ENCODE results near the gene SFXN3. TPM values are rescaled to one million over a fixed set of nuclear protein-coding genes. Genes with fewer than 3 reads are reported as not detected.
A peak's percentile ranks its signal among the peaks of the same experiment; 100 is the strongest.

Gene SFXN3
- total RNA-seq, 4 donors from 2014 or later = 3.9 to 30.7 (median 9.4) TPM

DNA sequence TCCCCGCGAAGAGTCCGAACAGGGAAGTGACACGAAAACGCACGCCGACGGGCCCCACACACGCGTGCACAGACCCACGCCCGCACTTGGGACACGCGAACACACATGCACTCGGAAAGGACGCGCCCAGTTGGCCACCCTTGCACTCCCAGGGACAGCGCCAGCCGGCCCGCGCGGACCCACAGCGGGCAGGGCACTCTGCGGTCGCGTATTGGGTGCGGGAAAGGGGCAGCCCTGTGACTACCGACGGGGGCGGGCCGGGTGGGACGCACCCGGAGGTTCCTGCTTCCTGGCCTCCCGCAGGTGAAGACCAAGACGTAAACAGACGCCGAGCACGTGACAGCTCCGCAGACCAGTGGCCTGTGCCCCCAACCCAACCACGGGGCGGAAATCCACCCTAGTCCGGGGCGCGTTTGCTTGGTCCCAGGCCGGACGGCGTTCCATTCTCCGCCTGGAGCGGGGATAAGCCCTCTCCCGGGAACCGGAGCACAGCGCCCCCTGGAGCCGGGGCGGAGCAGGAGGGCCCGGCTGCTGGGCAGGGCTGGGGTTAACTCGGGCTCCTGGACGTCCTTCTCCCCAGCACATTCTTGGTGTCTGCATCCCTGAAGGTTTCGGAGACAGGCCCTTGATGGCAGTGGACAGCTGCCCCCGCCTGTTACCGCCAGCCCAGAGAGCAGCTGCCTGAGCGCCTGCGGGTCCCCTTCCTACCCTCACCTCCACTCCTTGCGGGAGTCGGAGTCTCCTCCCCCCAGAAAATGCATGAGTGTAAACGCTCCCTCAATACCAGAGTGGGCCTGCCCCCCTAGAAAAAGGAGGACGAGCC, 33.5 kb upstream of the SFXN3 start:
- intact Hi-C loops (cut with DNase I) = no loop called here
- H3K27me3 ChIP-seq = no peaks in the 10 kb centered on the region
- DNase-seq = no peak
- peak overlapping the region; percentile 82 to 97 (median 96) for H3K4me3 ChIP-seq
- H3K4me1 ChIP-seq = peaks cover 33 to 59% (median 34%) of the 10 kb centered on the region in 3 donors
- WGBS, 2 donors = 0% methylated on average over 11 to 12 of the region's 66 CpGs
- no peaks in the 10 kb centered on the region for H3K9me3 ChIP-seq
- H3K27ac ChIP-seq = peak overlapping the region; percentile 98 to 100 (median 100)
- peak in 2 of 4 donors; percentile 6 to 27 for TF ChIP-seq POLR2A (IDR thresholded peaks at IDR 0.05)
- peak; percentile 85 to 96 (median 87) for TF ChIP-seq CTCF (IDR thresholded peaks at IDR 0.05)
- H3K36me3 ChIP-seq = peaks cover 0 to 19% (median 8%) of the 10 kb centered on the region in 3 donors

- peaks cover 34 to 67% (median 36%) of the 10 kb centered on the region in 3 donors for H3K4me1 ChIP-seq
- intact Hi-C loops (cut with DNase I) = no loop called here
- TF ChIP-seq CTCF (IDR thresholded peaks at IDR 0.05) (no peak), POLR2A (IDR thresholded peaks at IDR 0.05) (no peak)
These were observed 32.6 kb upstream of the SFXN3 start for GRCh38 chr10:100998183-100998990.

DNA sequence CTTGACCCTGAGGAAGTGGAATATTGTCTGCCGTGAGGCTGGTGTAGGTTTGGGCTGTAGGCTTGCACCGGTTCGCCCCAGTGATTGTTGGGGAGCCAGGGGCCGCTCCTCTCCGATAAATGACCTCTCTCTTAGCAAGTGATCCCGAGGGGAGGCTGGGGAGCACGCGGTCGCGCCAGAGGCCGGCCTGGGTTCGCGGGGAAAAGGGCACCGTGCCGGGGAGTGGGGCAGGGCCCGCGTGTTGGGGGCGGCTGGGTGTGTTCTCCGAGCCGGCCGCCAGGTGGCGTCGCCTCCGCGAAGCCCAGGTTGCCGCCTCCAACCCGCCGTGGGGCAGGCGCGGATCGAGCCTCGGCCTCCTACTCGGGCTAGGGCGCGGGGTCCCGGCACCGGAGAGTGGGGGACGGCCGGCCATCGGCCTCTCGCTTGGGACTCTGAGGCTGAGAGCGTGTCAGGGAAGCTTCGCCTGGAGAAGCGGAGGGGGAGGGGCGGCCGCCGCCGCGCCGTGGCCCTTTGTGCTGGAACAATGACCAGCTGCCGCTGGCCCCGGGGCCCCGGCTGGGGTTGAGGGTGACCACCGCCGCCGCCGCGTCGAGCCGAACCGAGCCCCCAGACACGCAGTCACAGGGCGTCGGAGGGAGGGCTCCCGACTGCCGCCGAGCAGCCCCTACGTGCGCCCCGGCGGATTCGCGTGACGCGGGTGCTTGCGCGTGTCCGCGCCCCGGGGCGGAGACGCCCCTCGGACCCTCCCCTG, 31.9 kb upstream of the SFXN3 start:
- no peaks in the 10 kb centered on the region for H3K9me3 ChIP-seq
- peaks cover 34 to 75% (median 36%) of the 10 kb centered on the region in 3 donors for H3K4me1 ChIP-seq
- peaks cover 9 to 19% (median 15%) of the 10 kb centered on the region in 3 donors for H3K36me3 ChIP-seq
- WGBS, 2 donors = 0 to 3% methylated on average over 1 to 17 of the region's 83 CpGs
- peak; percentile 93 to 99 (median 98) for TF ChIP-seq CTCF (IDR thresholded peaks at IDR 0.05)
- TF ChIP-seq POLR2A (IDR thresholded peaks at IDR 0.05) = peak in 2 of 4 donors; percentile 81 to 92
- peak overlapping the region; percentile 82 to 97 (median 96) for H3K4me3 ChIP-seq
- intact Hi-C loops (cut with DNase I) = no loop called here
- no peak for DNase-seq
- peak overlapping the region; percentile 98 to 100 (median 100) for H3K27ac ChIP-seq
- H3K27me3 ChIP-seq = no peaks in the 10 kb centered on the region

More at GRCh38 chr10:100998183-100998990, 32.6 kb upstream of the SFXN3 start:
- Histone ChIP-seq H3K27me3 (no peaks in the 10 kb centered on the region), H3K27ac (peak overlapping the region; percentile 98 to 100 (median 100)), H3K4me3 (peak overlapping the region; percentile 82 to 97 (median 96)), H3K36me3 (peaks cover under 1 to 19% (median 9%) of the 10 kb centered on the region in 3 donors), H3K9me3 (no peaks in the 10 kb centered on the region)
- 0 to 3% methylated on average over 17 to 20 of the region's 25 CpGs for WGBS, 2 donors
- no peak for DNase-seq

DNA sequence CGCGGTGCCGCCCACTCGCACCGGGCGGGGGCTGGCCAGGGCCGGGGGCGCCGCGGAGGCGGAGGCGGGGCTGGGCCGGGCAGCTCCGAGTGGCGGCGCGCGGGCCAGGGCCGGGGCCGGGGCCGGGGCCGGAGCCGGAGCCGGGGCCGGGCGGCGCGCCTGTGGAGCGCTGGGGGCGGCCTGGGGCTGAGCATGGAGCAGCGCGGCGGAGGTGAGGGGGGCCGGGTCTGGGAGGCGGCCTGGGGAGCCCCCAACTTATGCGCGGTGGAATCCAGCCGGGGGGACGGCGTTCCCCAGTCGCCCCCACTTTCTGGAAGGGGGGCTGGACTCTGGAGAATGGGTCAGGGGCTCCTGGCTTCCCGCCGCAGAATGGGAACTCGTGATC, 31.3 kb upstream of the SFXN3 start, which contains the start of gene LZTS2:
Gene LZTS2, plus strand, starts transcription at position 67 of the 385 bp plus-strand sequence. CDS start 2,731 bp downstream, outside the sequence.
- Histone ChIP-seq H3K4me1 (peaks cover 34 to 77% (median 36%) of the 10 kb centered on the region in 3 donors), H3K27ac (peak within 1 kb of the TSS; percentile 98 to 100 (median 100)), H3K27me3 (no peaks in the 10 kb centered on the region), H3K9me3 (no peaks in the 10 kb centered on the region), H3K36me3 (peaks cover 10 to 25% (median 15%) of the 10 kb centered on the region in 3 donors), H3K4me3 (peak within 1 kb of the TSS; percentile 82 to 97 (median 96))
- TF ChIP-seq CTCF (IDR thresholded peaks at IDR 0.05) (no peak), POLR2A (IDR thresholded peaks at IDR 0.05) (no peak)
- WGBS, 2 donors = no CpG with 5 or more reads among the region's 44 CpGs
- intact Hi-C loops (cut with DNase I) = no loop called here
- DNase-seq = no peak

Data from esophagus squamous epithelium (tissue), 5 donors.